HL-60 (cell line): Measurements from ENCODE around the gene CNTNAP4.

Source experiments
- CTCF ChIP-seq: IDR thresholded peaks from one replicate; pipeline ENCODE4 v1.5.1; 2011; ENCODE audit warnings: low read length, control low read depth, inconsistent platforms; ENCODE audit not compliant: insufficient read depth
- GABPA ChIP-seq: IDR thresholded peaks from 2 replicates; pipeline ENCODE4 v1.6.1; 2012; ENCODE audit warnings: low read depth
- POLR2AphosphoS5 ChIP-seq: IDR thresholded peaks from 2 replicates; pipeline ENCODE4 v1.6.1; 2012; ENCODE audit warnings: low read depth
- SPI1 ChIP-seq: IDR thresholded peaks from 2 replicates; pipeline ENCODE4 v1.6.1; 2012; ENCODE audit warnings: low read depth, mild to moderate bottlenecking, borderline replicate concordance

- TF ChIP-seq POLR2AphosphoS5 = no peak
- TF ChIP-seq GABPA = no peak
- no peak for TF ChIP-seq CTCF
- TF ChIP-seq SPI1 = no peak
These were observed 263.9 kb downstream of the CNTNAP4 start for GRCh38 chr16:76541070-76541469.
